NCI-H524 (cell line): ENCODE results near the gene AHNAK2.
A peak's percentile ranks its signal among the peaks of the same experiment; 100 is the strongest.
"Not testable (repeated sequence)": the region's sequence is repeated elsewhere in the genome, so short reads cannot be mapped to it uniquely, and the experiment has no call there.

Experiments
- DNase-seq, 2 experiments: peaks; one replicate each; lab custom pipeline; 2025; lab: John Stamatoyannopoulos, UW

Gene AHNAK2

GRCh38 chr14:104897330-104898194, 80.6 kb downstream of the AHNAK2 start:
- no peak for DNase-seq

GRCh38 chr14:104895786-104896661, 82.2 kb downstream of the AHNAK2 start:
- peak; percentile 48 to 78 for DNase-seq

- DNase-seq, result no peak
Measured at GRCh38 chr14:104895207-104895785, 82.9 kb downstream of the AHNAK2 start.

DNA sequence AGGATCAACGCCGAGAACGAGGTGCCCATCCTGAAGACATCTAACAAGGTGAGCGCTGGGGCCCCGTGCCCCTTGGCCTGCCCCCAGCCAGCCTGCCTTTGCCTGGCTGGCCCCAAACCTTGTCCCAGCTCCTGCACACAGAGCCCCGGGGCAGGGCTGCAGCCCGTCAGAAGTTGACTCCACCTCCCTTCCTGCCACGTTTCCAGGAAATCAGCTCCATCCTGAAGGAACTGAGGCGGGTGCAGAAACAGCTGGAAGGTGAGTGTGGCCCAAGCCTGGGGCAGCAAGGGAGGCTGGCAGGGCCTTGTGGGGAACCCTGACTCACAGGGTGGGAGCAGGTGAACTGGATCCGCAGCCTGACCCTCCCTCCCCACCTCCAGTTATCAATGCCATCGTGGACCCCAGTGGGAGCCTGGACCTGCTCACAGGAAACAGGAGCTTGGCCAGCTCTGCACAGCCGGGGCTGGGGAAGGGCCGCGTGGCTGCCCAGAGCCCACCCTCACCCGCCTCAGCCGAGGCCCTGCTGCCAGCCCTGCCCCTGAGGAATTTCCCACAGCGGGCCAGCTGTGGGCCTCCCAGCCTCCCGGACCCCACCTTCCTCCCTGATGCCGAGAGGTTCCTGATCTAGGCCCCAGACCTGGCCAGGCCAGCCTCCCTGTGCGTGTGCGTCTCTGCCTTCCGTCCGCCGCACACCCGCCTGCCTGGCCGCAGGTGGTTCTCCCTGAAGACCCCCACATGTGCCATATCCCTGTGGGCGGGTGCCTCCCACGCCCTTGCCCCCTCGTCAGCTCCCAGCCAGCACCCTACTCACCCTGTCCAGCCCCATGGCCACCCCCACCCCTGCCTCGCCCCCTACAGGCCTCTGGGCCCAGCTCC, 83.6 kb downstream of the AHNAK2 start:
- no peak for DNase-seq

DNA sequence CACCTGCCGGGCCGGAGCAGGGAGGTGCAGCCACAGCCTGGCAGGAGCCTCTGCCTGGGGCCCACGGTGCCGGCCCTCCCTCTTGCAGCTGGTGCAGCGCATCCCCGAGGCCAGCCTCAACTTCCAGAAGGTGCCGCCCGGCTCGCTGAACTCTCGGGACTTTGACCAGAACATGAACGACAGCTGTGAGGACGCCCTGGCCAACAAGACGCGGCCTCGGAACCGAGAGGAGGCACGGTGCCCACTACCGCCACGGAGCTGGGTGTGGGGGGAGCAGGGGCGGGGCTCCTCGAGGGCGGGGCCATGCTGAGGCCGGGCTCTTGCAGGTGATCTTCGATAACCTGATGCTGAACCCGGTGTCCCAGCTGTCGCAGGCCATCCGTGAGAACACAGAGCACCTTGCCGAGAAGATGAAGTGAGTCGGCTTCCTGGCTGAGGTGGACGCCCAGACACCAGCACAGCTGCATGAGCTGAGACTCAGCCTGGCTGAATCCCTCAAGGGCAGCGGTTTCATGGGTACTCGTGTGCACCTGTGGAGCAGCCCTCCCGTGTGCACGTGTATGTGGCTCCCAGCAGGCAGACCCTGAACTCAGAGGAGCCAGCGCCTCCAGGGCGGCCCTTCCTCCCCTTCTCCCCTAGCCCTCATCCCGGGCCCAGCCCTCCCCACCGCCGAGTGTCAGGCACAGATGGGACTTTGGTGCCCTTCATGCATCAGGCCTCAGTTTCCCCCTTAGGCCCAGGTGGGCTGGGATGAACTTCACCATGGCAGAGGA, 84.6 kb downstream of the AHNAK2 start:
- no peak for DNase-seq

DNA sequence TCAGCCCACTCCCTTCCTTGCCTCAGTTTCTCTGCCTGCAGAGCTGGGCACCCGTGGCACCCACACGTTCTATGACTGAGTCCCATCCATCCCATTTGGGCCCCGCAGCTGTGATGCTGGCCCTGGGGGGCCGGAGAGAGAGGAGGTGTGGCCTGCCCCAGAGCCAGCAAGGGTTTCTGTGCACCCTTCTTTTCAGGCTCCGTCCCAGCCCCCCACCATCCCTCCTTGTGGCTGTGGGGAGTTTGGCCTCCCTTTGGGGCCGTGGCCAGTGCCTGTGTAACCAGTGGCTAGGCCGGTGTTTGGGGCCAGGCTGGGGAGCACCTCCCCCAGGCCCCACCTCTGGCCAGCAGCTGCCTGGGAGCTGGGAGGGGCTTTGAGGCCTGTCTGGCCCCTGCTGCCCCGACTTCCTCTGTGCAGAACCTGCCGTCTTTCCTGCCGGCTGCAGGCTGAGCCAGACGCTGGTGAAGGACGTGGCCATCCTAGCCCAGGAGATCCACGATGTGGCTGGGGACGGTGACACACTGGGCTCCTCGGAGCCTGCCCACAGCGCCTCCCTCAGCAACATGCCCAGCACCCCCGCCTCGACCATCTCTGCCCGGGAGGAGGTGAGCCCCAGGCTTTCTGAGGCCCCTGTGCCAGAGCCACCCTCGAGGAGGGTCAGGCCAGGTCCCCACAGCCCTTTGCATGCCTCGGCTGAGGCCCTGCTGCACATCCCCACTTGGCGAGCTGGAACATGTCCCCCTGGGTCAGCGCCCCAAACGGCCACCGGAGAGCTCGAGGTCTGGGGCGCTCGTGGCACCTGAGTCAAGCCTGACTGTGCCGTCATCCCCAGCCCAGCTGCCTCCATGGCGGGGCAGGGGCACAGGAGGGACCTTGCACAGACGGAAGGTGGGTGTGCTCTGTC, 85.4 kb downstream of the AHNAK2 start:
- no peak for DNase-seq

GRCh38 chr14:104891664-104892530, 86.3 kb downstream of the AHNAK2 start:
- DNase-seq, result no peak

GRCh38 chr14:104891121-104891551, 87.0 kb downstream of the AHNAK2 start:
- no peak for DNase-seq

DNA sequence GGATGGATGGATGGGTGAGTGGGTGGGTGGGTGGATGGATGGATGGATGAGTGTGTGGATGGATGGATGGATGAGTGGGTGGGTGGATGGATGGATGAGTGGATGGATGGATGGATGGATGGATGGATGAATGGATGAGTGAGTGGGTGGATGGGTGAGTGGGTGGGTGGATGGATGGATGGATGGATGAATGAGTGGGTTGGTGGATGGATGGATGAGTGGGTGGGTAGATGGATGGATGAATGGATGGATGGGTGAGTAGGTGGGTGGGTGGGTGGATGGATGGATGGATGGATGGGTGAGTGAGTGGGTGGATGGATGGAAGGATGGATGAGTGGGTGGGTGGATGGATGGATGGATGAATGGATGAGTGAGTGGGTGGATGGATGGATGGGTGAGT, 87.9 kb downstream of the AHNAK2 start:
- not testable (repeated sequence) for DNase-seq

GRCh38 chr14:104889375-104889757, 88.8 kb downstream of the AHNAK2 start:
- no peak for DNase-seq

DNA sequence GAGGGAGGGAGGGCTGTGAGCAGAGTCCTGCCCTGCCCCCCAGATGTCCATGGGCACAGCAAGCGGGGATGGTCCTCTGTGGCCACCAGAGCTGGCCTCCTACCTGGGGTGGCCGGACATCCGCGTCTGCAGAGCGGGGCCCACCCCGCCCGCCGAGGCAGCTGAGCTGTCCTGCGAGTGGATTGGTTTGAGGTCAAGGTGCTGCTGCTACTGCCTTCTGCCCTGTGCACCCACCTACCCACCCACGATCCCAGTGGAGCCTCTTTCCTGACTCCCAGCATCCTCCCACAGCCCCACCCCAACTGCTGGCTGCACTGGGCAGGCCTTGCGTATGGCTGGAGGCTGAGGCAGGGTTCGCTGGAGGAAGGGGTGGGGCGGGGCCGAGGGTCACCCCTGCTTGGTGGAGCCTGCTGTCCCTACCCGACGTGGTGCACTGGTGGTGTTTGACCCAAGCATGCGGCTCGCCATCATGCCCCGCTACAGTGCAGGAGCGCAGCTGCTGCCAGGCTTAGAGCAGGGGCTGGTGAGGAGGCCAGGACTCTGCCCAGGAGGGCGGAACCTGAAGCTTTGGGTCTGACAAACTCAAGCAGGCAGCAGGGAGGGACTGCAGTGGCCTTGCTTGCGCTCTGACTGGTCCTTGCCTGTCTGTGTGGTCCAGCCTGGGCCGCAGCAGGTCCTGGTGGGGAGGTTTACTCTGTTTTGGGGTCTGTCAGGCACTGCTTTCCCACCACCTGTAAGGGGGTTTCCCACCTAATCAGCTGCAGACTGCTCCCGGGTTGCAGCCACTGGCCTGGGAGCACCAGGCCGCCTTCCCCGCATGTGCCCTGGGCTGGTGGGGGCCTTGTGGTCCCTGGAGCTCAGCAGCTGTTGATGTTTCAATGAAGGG, 89.4 kb downstream of the AHNAK2 start:
- no peak for DNase-seq

DNA sequence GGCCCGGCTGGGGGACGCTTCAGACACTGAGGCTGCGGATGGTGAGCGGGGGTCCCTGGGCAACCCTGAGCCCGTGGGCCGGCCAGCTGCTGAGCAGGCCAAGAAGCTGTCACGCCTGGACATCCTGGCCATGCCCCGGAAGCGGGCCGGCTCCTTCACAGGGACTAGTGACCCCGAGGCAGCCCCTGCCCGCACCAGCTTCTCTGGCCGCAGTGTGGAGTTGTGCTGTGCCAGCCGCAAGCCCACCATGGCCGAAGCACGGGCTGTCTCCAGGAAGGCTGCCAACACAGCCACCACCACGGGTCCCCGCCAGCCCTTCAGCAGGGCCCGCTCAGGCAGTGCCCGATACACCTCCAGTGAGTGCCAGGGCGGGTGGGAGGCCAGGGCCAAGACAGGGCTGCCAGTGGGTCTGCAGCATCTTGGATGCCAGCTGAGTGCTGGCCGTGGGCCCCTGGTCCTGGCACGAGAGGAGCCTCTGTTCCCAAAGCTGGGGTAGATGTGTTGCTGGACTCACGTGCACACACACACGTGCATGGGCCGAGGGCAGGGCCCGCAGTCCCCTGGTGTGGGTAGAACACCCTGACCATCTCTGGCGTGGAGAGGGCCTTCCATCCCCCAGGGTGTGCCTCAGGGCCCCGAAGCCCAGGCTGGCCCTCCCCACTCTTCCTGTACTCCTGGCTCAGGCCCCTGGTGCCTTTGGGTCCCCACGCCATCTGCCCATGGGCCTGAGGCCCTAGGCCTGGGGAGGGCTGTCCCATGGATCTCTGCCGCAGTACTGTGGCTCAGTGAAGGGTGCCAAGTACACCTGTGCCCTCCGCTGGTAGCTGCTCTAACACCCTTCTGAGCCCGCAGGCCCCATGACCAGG, 90.3 kb downstream of the AHNAK2 start:
- DNase-seq, result no peak
